GM23338 (cell line): ENCODE measurements around the gene AKIRIN1.

Experiments
- EZH2 ChIP-seq: fragments of 200-600 bp; sonication (generic); IDR thresholded peaks from one replicate; pipeline ENCODE4 v1.8.0; 2017; ENCODE audit warnings: antibody characterized with exemption, mild to moderate bottlenecking, low read depth; ENCODE audit not compliant: unreplicated experiment
- EZH2phosphoT487 ChIP-seq: fragments of 200-600 bp; sonication (generic); IDR thresholded peaks from one replicate; pipeline ENCODE4 v1.8.1; 2018; ENCODE audit warnings: antibody characterized with exemption; ENCODE audit not compliant: unreplicated experiment
- NANOG ChIP-seq: IDR thresholded peaks from 2 replicates; pipeline ENCODE4 v1.6.1; 2016; ENCODE audit warnings: antibody characterized with exemption, borderline replicate concordance
- POLR2AphosphoS5 ChIP-seq: IDR thresholded peaks from 2 replicates; pipeline ENCODE4 v1.6.1; 2016; ENCODE audit warnings: antibody characterized with exemption, low read depth

- TF ChIP-seq EZH2 (no peak), POLR2AphosphoS5 (no peak), EZH2phosphoT487 (no peak), NANOG (no peak)
Observed at GRCh38 chr1:39021426-39021825, 30.4 kb downstream of the AKIRIN1 start.
